ENCODE measurements around the gene PIAS3. TPM values are rescaled to one million over a fixed set of nuclear protein-coding genes. Genes with fewer than 3 reads are reported as not detected.

The PIAS3 gene
- total and polyA plus RNA-seq, 2 donors (not counting 3 experiments of a cell fraction or from before 2014, with no cell fraction given) = 50.1 to 71.8 TPM

Small RNAs within 50 kb of the gene (microRNA-seq; reads per million reads assigned to microRNA genes)
- gene MIR6736 (ENCODE audit: borderline number of aligned reads, borderline replicate concordance) = not detected

Small RNAs within 50 kb of the gene (small RNA-seq; reads per million reads assigned to genes)
- gene MIR6736 (ENCODE audit: insufficient read depth, insufficient read length, low read depth, low replicate concordance) = not detected

Other genes starting within 250 kb of the PIAS3 start
- 0.58 TPM in 1 of 2 replicates, not detected in the other for gene PDZK1, start 151.7 kb downstream of the PIAS3 start, total RNA-seq
- gene PDZK1, start 151.7 kb downstream of the PIAS3 start, polyA plus RNA-seq = 0.03 and 0.11 TPM in 2 replicates
- gene CD160, start 139.6 kb downstream of the PIAS3 start, total RNA-seq = not detected in 2 replicates
- gene CD160, start 139.6 kb downstream of the PIAS3 start, polyA plus RNA-seq = not detected in 2 replicates
- 17.3 and 20.5 TPM in 2 replicates for gene RNF115, start 35.0 kb downstream of the PIAS3 start, total RNA-seq
- 6.4 and 7.6 TPM in 2 replicates for gene RNF115, start 35.0 kb downstream of the PIAS3 start, polyA plus RNA-seq
- gene POLR3C, start 34.9 kb downstream of the PIAS3 start, total RNA-seq = 30.4 and 31.0 TPM in 2 replicates
- 28.4 and 29.5 TPM in 2 replicates for gene POLR3C, start 34.9 kb downstream of the PIAS3 start, polyA plus RNA-seq
- 3.6 and 5.1 TPM in 2 replicates for gene NUDT17, start 13.5 kb downstream of the PIAS3 start, total RNA-seq
- gene NUDT17, start 13.5 kb downstream of the PIAS3 start, polyA plus RNA-seq = 9.0 TPM in 2 replicates
- 0.14 and 0.20 TPM in 2 replicates for gene ANKRD35, start 26.8 kb upstream of the PIAS3 start, total RNA-seq
- 0.10 and 0.15 TPM in 2 replicates for gene ANKRD35, start 26.8 kb upstream of the PIAS3 start, polyA plus RNA-seq
- 39.8 and 58.6 TPM in 2 replicates for gene ITGA10, start 51.0 kb upstream of the PIAS3 start, total RNA-seq
- gene ITGA10, start 51.0 kb upstream of the PIAS3 start, polyA plus RNA-seq = 16.9 and 20.6 TPM in 2 replicates
- gene PEX11B, start 59.6 kb upstream of the PIAS3 start, total RNA-seq = 29.0 and 30.5 TPM in 2 replicates
- 39.7 and 42.5 TPM in 2 replicates for gene PEX11B, start 59.6 kb upstream of the PIAS3 start, polyA plus RNA-seq
- gene RBM8A, start 68.4 kb upstream of the PIAS3 start, total RNA-seq = 194 and 200 TPM in 2 replicates
- 101 and 192 TPM in 2 replicates for gene RBM8A, start 68.4 kb upstream of the PIAS3 start, polyA plus RNA-seq
- gene LIX1L, start 98.9 kb upstream of the PIAS3 start, total RNA-seq = 54.9 and 55.6 TPM in 2 replicates
- gene LIX1L, start 98.9 kb upstream of the PIAS3 start, polyA plus RNA-seq = 48.4 and 56.4 TPM in 2 replicates
- 0.24 and 0.60 TPM in 2 replicates for gene ANKRD34A, start 105.5 kb upstream of the PIAS3 start, total RNA-seq
- 0.41 and 0.43 TPM in 2 replicates for gene ANKRD34A, start 105.5 kb upstream of the PIAS3 start, polyA plus RNA-seq
- gene POLR3GL, start 105.6 kb upstream of the PIAS3 start, total RNA-seq = 15.3 and 18.8 TPM in 2 replicates
- 10.6 and 12.4 TPM in 2 replicates for gene POLR3GL, start 105.6 kb upstream of the PIAS3 start, polyA plus RNA-seq
- gene TXNIP, start 137.5 kb upstream of the PIAS3 start, total RNA-seq = 7.6 and 9.1 TPM in 2 replicates
- 21.8 and 31.3 TPM in 2 replicates for gene TXNIP, start 137.5 kb upstream of the PIAS3 start, polyA plus RNA-seq
- not detected in 2 replicates for gene HJV, start 162.7 kb upstream of the PIAS3 start, total RNA-seq
- not detected in 2 replicates for gene HJV, start 162.7 kb upstream of the PIAS3 start, polyA plus RNA-seq